ENCODE data around the gene TMEM154.

The TMEM154 gene

DNA sequence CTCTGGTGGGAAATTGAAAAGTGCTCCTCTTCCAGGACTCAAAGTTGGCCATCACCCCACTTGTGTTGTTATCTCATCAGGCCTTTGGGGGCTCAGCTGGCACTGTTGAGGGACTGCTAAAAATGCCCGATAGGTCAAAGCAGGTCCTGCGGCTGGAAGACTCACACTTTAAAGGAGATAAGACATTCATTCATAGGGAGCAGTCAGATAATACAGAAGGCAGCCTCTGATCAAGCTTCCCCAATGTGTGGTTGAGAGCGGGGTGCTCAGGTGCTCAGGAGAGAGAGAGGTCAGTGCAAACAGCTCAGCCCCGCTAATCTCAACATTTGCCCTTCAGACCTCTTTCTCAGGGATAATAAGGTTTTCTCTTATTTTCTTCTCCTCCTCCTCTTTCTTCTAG is 70.3 kb downstream of the TMEM154 start:
- WGBS (ENCODE audit: insufficient coverage, insufficient read length) = no CpG with 5 or more reads among the region's 4 CpGs
- DNase-seq (ENCODE audit: low read depth, low spot score) = no peak
- H3K27ac ChIP-seq (ENCODE audit: low read length) = no peak overlapping the region

DNA sequence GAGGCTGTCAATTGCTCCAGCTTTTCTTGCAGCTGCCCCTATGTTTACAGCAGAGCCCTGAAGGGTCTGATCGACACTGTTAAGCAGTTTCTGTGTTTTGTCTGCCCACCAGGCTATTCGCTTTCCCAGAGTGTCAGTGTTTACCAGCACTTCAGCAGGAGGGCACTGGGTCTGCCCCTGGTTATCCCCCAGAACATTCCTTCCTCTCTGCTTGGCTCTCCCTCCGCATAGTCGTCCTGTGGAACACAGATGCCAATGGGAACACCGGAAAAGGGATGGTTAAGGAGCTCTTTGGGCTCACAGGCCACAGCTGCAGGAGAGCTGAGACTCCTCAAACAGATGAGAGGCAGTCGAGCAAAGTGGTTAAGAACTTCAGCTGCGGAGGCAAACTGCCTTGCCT is 72.6 kb downstream of the TMEM154 start:
- no peak for DNase-seq (ENCODE audit: low read depth, low spot score)
- no CpG with 5 or more reads among the region's 7 CpGs for WGBS (ENCODE audit: insufficient coverage, insufficient read length)
- Histone ChIP-seq H3K27me3 (ENCODE audit: control insufficient read depth, insufficient read depth, low read length) (no peaks in the 10 kb centered on the region), H3K4me1 (ENCODE audit: control insufficient read depth, insufficient read depth, low read length) (no peaks in the 10 kb centered on the region), H3K4me3 (ENCODE audit: low read length) (no peak overlapping the region), H3K9me3 (ENCODE audit: control insufficient read depth, insufficient read depth, low read length) (no peaks in the 10 kb centered on the region), H3K27ac (ENCODE audit: low read length) (no peak overlapping the region), H3K36me3 (ENCODE audit: control insufficient read depth, insufficient read depth, low read length) (no peaks in the 10 kb centered on the region)

More for the DNA sequence above, 70.3 kb downstream of the TMEM154 start:
- no peaks in the 10 kb centered on the region for H3K36me3 ChIP-seq (ENCODE audit: control insufficient read depth, insufficient read depth, low read length)
- H3K4me3 ChIP-seq (ENCODE audit: low read length) = no peak overlapping the region
- H3K9me3 ChIP-seq (ENCODE audit: control insufficient read depth, insufficient read depth, low read length) = no peaks in the 10 kb centered on the region
- H3K4me1 ChIP-seq (ENCODE audit: control insufficient read depth, insufficient read depth, low read length) = no peaks in the 10 kb centered on the region
- no peaks in the 10 kb centered on the region for H3K27me3 ChIP-seq (ENCODE audit: control insufficient read depth, insufficient read depth, low read length)

DNA sequence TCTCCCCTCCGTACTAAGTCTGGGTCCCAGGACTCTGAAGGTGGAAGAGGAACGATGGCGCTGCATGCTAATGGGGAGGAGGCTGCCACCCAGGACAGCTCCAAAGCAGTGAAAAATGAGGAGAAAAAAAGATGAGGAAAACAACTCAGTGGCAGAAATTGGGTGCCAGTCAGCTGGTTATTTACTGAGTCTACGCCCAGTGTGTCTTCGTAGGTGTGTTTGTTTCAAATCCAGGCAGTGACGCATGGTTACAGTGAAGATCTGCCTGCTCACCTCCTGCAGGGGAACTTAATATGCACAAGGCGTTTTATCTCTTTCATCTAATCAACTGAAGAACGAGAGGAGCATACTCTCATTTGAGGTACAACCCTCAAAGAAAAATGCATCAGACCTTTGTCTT is 73.0 kb downstream of the TMEM154 start:
- H3K36me3 ChIP-seq (ENCODE audit: control insufficient read depth, insufficient read depth, low read length) = no peaks in the 10 kb centered on the region
- H3K9me3 ChIP-seq (ENCODE audit: control insufficient read depth, insufficient read depth, low read length) = no peaks in the 10 kb centered on the region
- H3K4me3 ChIP-seq (ENCODE audit: low read length) = no peak overlapping the region
- no CpG with 5 or more reads among the region's 8 CpGs for WGBS (ENCODE audit: insufficient coverage, insufficient read length)
- no peaks in the 10 kb centered on the region for H3K27me3 ChIP-seq (ENCODE audit: control insufficient read depth, insufficient read depth, low read length)
- no peaks in the 10 kb centered on the region for H3K4me1 ChIP-seq (ENCODE audit: control insufficient read depth, insufficient read depth, low read length)
- no peak for DNase-seq (ENCODE audit: low read depth, low spot score)
- H3K27ac ChIP-seq (ENCODE audit: low read length) = no peak overlapping the region

GRCh38 chr4:152605641-152606335 is 74.0 kb downstream of the TMEM154 start:
- DNase-seq (ENCODE audit: low read depth, low spot score) = no peak
- H3K36me3 ChIP-seq (ENCODE audit: control insufficient read depth, insufficient read depth, low read length) = no peaks in the 10 kb centered on the region
- no peaks in the 10 kb centered on the region for H3K27me3 ChIP-seq (ENCODE audit: control insufficient read depth, insufficient read depth, low read length)
- no peak overlapping the region for H3K27ac ChIP-seq (ENCODE audit: low read length)
- H3K4me1 ChIP-seq (ENCODE audit: control insufficient read depth, insufficient read depth, low read length) = no peaks in the 10 kb centered on the region
- WGBS (ENCODE audit: insufficient coverage, insufficient read length) = no CpG with 5 or more reads among the region's 10 CpGs
- no peaks in the 10 kb centered on the region for H3K9me3 ChIP-seq (ENCODE audit: control insufficient read depth, insufficient read depth, low read length)
- no peak overlapping the region for H3K4me3 ChIP-seq (ENCODE audit: low read length)

GRCh38 chr4:152605031-152605430 is 74.8 kb downstream of the TMEM154 start:
- Histone ChIP-seq H3K4me1 (ENCODE audit: control insufficient read depth, insufficient read depth, low read length) (no peaks in the 10 kb centered on the region), H3K4me3 (ENCODE audit: low read length) (no peak overlapping the region), H3K27me3 (ENCODE audit: control insufficient read depth, insufficient read depth, low read length) (no peaks in the 10 kb centered on the region), H3K27ac (ENCODE audit: low read length) (no peak overlapping the region), H3K9me3 (ENCODE audit: control insufficient read depth, insufficient read depth, low read length) (no peaks in the 10 kb centered on the region), H3K36me3 (ENCODE audit: control insufficient read depth, insufficient read depth, low read length) (no peaks in the 10 kb centered on the region)
- no CpG with 5 or more reads among the region's 2 CpGs for WGBS (ENCODE audit: insufficient coverage, insufficient read length)
- DNase-seq (ENCODE audit: low read depth, low spot score) = no peak

DNA sequence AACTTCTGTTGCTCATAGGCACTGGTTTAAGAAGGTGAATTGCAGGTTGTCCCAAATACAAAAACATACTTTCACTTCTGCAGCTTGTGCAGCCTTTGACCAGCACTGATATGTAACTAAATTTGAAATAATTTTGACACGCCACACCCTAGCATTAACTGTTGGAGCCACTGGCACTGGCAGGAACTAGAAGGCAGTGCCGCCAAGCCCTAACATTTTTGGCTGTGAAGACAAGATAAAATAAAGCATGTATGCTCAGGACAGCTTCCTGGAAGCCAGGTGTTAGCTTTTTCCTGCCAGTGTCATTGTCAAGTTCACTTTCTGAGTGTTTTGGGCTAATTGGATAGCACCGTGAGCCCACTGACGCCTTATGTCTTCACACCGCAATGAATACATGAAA is 78.6 kb downstream of the TMEM154 start:
- Histone ChIP-seq H3K9me3 (ENCODE audit: control insufficient read depth, insufficient read depth, low read length) (no peaks in the 10 kb centered on the region), H3K4me1 (ENCODE audit: control insufficient read depth, insufficient read depth, low read length) (no peaks in the 10 kb centered on the region), H3K4me3 (ENCODE audit: low read length) (no peak overlapping the region), H3K36me3 (ENCODE audit: control insufficient read depth, insufficient read depth, low read length) (no peaks in the 10 kb centered on the region), H3K27ac (ENCODE audit: low read length) (no peak overlapping the region), H3K27me3 (ENCODE audit: control insufficient read depth, insufficient read depth, low read length) (no peaks in the 10 kb centered on the region)
- no peak for DNase-seq (ENCODE audit: low read depth, low spot score)
- WGBS (ENCODE audit: insufficient coverage, insufficient read length) = no CpG with 5 or more reads among the region's 5 CpGs

- WGBS (ENCODE audit: insufficient coverage, insufficient read length) = no CpG with 5 or more reads among the region's 1 CpG
- Histone ChIP-seq H3K27me3 (ENCODE audit: control insufficient read depth, insufficient read depth, low read length) (no peaks in the 10 kb centered on the region), H3K27ac (ENCODE audit: low read length) (no peak overlapping the region), H3K9me3 (ENCODE audit: control insufficient read depth, insufficient read depth, low read length) (no peaks in the 10 kb centered on the region), H3K4me3 (ENCODE audit: low read length) (no peak overlapping the region), H3K4me1 (ENCODE audit: control insufficient read depth, insufficient read depth, low read length) (no peaks in the 10 kb centered on the region), H3K36me3 (ENCODE audit: control insufficient read depth, insufficient read depth, low read length) (no peaks in the 10 kb centered on the region)
- no peak for DNase-seq (ENCODE audit: low read depth, low spot score)
Measured at GRCh38 chr4:152599636-152600035, 80.2 kb downstream of the TMEM154 start.

DNA sequence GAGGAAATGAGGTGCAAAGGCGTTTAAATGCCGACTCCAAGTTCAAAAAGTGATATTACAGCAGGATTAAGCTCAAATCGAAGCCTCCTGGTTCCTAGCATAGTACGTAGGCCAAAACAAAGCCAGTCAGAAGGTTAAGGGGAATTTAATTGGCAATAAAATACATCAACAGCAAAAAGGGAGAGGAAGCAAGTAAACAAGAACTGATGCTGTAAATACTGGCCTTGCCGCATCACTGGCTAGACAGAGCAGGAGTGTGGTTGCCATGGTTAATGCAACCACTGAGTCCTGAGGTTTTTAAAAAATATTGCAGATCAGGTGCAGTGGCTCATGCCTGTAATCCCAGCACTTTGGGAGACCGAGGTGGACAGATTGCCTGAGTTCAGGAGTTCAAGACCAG is 80.7 kb downstream of the TMEM154 start:
- H3K9me3 ChIP-seq (ENCODE audit: control insufficient read depth, insufficient read depth, low read length) = no peaks in the 10 kb centered on the region
- H3K27me3 ChIP-seq (ENCODE audit: control insufficient read depth, insufficient read depth, low read length) = no peaks in the 10 kb centered on the region
- H3K4me3 ChIP-seq (ENCODE audit: low read length) = no peak overlapping the region
- no peaks in the 10 kb centered on the region for H3K36me3 ChIP-seq (ENCODE audit: control insufficient read depth, insufficient read depth, low read length)
- H3K27ac ChIP-seq (ENCODE audit: low read length) = no peak overlapping the region
- H3K4me1 ChIP-seq (ENCODE audit: control insufficient read depth, insufficient read depth, low read length) = no peaks in the 10 kb centered on the region
- DNase-seq (ENCODE audit: low read depth, low spot score) = no peak
- WGBS (ENCODE audit: insufficient coverage, insufficient read length) = no CpG with 5 or more reads among the region's 6 CpGs

- Histone ChIP-seq H3K9me3 (ENCODE audit: control insufficient read depth, insufficient read depth, low read length) (no peaks in the 10 kb centered on the region), H3K27me3 (ENCODE audit: control insufficient read depth, insufficient read depth, low read length) (no peaks in the 10 kb centered on the region), H3K4me1 (ENCODE audit: control insufficient read depth, insufficient read depth, low read length) (no peaks in the 10 kb centered on the region), H3K4me3 (ENCODE audit: low read length) (no peak overlapping the region), H3K36me3 (ENCODE audit: control insufficient read depth, insufficient read depth, low read length) (no peaks in the 10 kb centered on the region), H3K27ac (ENCODE audit: low read length) (no peak overlapping the region)
- DNase-seq (ENCODE audit: low read depth, low spot score) = no peak
- no CpG with 5 or more reads among the region's 2 CpGs for WGBS (ENCODE audit: insufficient coverage, insufficient read length)
Measured at GRCh38 chr4:152598454-152598853, 81.3 kb downstream of the TMEM154 start.

DNA sequence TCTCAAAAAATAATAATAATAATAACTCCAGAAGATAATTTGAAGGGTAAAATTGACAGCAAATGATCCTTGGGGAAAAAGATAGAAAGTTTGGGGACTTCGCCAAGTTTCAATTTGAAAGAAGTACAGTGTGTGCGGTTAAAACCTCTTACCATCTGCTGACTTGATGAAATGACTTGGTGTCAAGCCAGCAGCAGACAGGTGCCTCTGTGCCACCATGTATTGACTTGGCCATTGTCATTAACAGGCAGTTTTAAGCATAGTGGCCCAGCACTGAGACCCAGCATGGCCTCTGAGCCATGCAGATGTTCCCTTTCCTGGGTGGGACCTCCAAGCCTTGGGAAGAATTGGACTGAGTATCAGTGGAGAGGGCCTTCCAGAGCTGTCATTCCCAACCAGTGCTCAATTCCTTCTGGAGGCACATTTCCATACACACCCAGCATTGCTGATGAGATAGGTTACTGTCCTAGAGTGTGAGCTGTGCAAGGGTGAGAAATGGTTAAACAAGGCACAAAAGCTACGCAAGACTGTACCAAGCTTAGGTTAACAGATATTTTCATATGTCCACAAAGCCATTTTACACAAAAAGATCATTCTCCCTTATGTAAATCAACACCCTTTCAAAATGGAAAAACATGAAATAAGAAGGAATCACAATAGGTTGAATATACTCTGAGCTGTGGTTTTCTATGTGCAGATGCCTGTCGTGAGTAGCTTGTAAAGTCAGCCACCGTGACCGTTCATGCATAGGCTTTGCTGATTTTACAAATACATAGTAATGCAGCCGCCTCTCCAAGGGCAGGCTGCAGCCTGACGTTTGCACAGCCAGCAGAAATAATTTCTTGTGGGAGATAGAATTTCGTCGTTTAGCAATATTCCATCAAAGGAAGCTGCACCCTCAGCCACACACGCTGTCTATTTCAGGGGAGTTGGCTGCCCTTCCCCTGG is 84.5 kb downstream of the TMEM154 start:
- Histone ChIP-seq H3K36me3 (ENCODE audit: control insufficient read depth, insufficient read depth, low read length) (no peaks in the 10 kb centered on the region), H3K27me3 (ENCODE audit: control insufficient read depth, insufficient read depth, low read length) (no peaks in the 10 kb centered on the region), H3K4me3 (ENCODE audit: low read length) (no peak overlapping the region), H3K27ac (ENCODE audit: low read length) (no peak overlapping the region), H3K4me1 (ENCODE audit: control insufficient read depth, insufficient read depth, low read length) (no peaks in the 10 kb centered on the region), H3K9me3 (ENCODE audit: control insufficient read depth, insufficient read depth, low read length) (no peaks in the 10 kb centered on the region)
- DNase-seq (ENCODE audit: low read depth, low spot score) = no peak
- no CpG with 5 or more reads among the region's 11 CpGs for WGBS (ENCODE audit: insufficient coverage, insufficient read length)
